Naive thymus-derived CD4-positive, alpha-beta T cell (primary cell): ENCODE data around the gene IFT122. TPM values are rescaled to one million over a fixed set of nuclear protein-coding genes. Genes with fewer than 3 reads are reported as not detected.

ENCODE experiments used
- ATAC-seq: fragments of 150-1000 bp; cut with Tn5 transposase; 2 replicates; pipeline ENCODE4 v1.10.0; 2021; ENCODE audit warnings: mild to moderate bottlenecking, moderate library complexity
- CTCF ChIA-PET: fragments of 350-600 bp; sonication (Branson Sonifier 250); formaldehyde crosslinking; loops from one replicate; lab custom pipeline; 2021; ENCODE audit warnings: antibody characterized with exemption; lab: Charles Lee
- POLR2A ChIA-PET: fragments of 350-600 bp; sonication (Branson Sonifier 250); formaldehyde crosslinking; loops from one replicate; lab custom pipeline; 2021; ENCODE audit warnings: antibody characterized with exemption, inconsistent platforms; lab: Charles Lee
- DNase-seq, 9 donors: peaks; one replicate each; pipeline versions ENCODE4 v3.0.0 to v3.0.0-alpha.2; 2020 to 2022; ENCODE audit warnings: mixed read lengths in 1 of 9
- H3K27ac ChIP-seq: one replicate; pipeline ENCODE4 v1.7.0; 2013; ENCODE audit warnings: mild to moderate bottlenecking, low read depth, low read length, moderate library complexity
- H3K27me3 ChIP-seq, 2 donors: one replicate each; pipeline ENCODE4 v1.7.0; 2013; ENCODE audit warnings: low read length in 2 of 2, mild to moderate bottlenecking in 2 of 2, moderate library complexity in 2 of 2; ENCODE audit not compliant: control insufficient read depth in 2 of 2, insufficient read depth in 2 of 2
- H3K36me3 ChIP-seq, 3 experiments: 1 replicate in 2 of 3; 2 replicates in 1 of 3; pipeline ENCODE4 v1.7.0; 2013; ENCODE audit warnings: low read length in 3 of 3, mild to moderate bottlenecking in 3 of 3, moderate library complexity in 1 of 3; ENCODE audit not compliant: insufficient read depth in 3 of 3, control insufficient read depth in 2 of 3
- H3K4me1 ChIP-seq, 2 donors: one replicate each; pipeline ENCODE4 v1.7.0; 2013; ENCODE audit warnings: low read length in 2 of 2, mild to moderate bottlenecking in 2 of 2, moderate library complexity in 1 of 2; ENCODE audit not compliant: control insufficient read depth in 2 of 2, insufficient read depth in 2 of 2
- H3K4me3 ChIP-seq: 2 replicates; pipeline ENCODE4 v1.7.0; 2013; ENCODE audit warnings: mild to moderate bottlenecking, low read length
- H3K9me3 ChIP-seq, 3 experiments: 1 replicate in 2 of 3; 2 replicates in 1 of 3; pipeline ENCODE4 v1.7.0; 2013; ENCODE audit warnings: low read length in 3 of 3; ENCODE audit not compliant: control insufficient read depth in 2 of 3
- H3K27ac Mint-ChIP-seq, 9 donors: one replicate each; pipeline ENCODE4 v1.8.0; 2020 to 2022; ENCODE audit warnings: mixed read lengths in 9 of 9, mild to moderate bottlenecking in 8 of 9, moderate library complexity in 5 of 9, inconsistent platforms in 2 of 9
- H3K27me3 Mint-ChIP-seq, 5 donors: one replicate each; pipeline ENCODE4 v1.8.0; 2021 to 2022; ENCODE audit warnings: mixed read lengths in 5 of 5, mild to moderate bottlenecking in 1 of 5
- H3K36me3 Mint-ChIP-seq, 5 donors: one replicate each; pipeline ENCODE4 v1.8.0; 2020 to 2022; ENCODE audit warnings: mixed read lengths in 5 of 5, mild to moderate bottlenecking in 3 of 5, inconsistent platforms in 1 of 5
- H3K4me1 Mint-ChIP-seq, 7 donors: one replicate each; pipeline ENCODE4 v1.8.0; 2020 to 2022; ENCODE audit warnings: mixed read lengths in 7 of 7, mild to moderate bottlenecking in 3 of 7, inconsistent platforms in 1 of 7
- H3K4me3 Mint-ChIP-seq, 10 donors: one replicate each; pipeline ENCODE4 v1.8.0; 2020 to 2022; ENCODE audit warnings: mild to moderate bottlenecking in 10 of 10, mixed read lengths in 10 of 10, moderate library complexity in 6 of 10, inconsistent platforms in 2 of 10
- H3K9me3 Mint-ChIP-seq, 11 donors: one replicate each; pipeline ENCODE4 v1.8.0; 2020 to 2022; ENCODE audit warnings: mixed read lengths in 11 of 11, mild to moderate bottlenecking in 4 of 11, inconsistent platforms in 1 of 11, moderate library complexity in 1 of 11
- intact Hi-C, 2 donors: fragments of 100-400 bp; cut with micrococcal nuclease; formaldehyde crosslinking; loops; one replicate each; pipeline ENCODE4 v1.15.1; 2023
- polyA plus RNA-seq, 2 donors: library from polyadenylated mRNA; unstranded; fragments of 300-500 nt; fragmentation: Illumina TruSeq; gene quantifications; one replicate each; pipeline ENCODE4 v1.2.3, GENCODE V29; 2021
- total RNA-seq, 6 experiments: library from RNA in 5 of 6; stranded (reverse) in 5 of 6; gene quantifications; 1 replicate in 5 of 6; 2 replicates in 1 of 6; pipeline ENCODE4 v1.2.3 and lab custom pipeline; 2021 to 2026

Gene IFT122
- total and polyA plus RNA-seq, 7 experiments from 2014 or later: 3.3 to 25.2 (median 17.7) TPM

- POLR2A ChIA-PET: no interaction called here
- H3K4me1 Mint-ChIP-seq: peaks cover 12 to 35% (median 31%) of the 10 kb centered on the region in 7 donors
- H3K4me3 Mint-ChIP-seq: peak overlapping the region in 1 of 10 donors; percentile 41
- no peak overlapping the region for H3K4me3 ChIP-seq
- peaks cover 0 to 7% (median 2%) of the 10 kb centered on the region in 5 donors for H3K36me3 Mint-ChIP-seq
- CTCF ChIA-PET: no interaction called here
- H3K27ac Mint-ChIP-seq: peak overlapping the region in 1 of 9 donors; percentile 38
- no peaks in the 10 kb centered on the region for H3K36me3 ChIP-seq
- H3K4me1 ChIP-seq: peaks cover 0 to 12% of the 10 kb centered on the region in 2 donors
- no peaks in the 10 kb centered on the region for H3K27me3 Mint-ChIP-seq
- intact Hi-C loops: no loop called here
- no peaks in the 10 kb centered on the region for H3K27me3 ChIP-seq
- H3K9me3 Mint-ChIP-seq: no peaks in the 10 kb centered on the region
- ATAC-seq (no peak), DNase-seq (no peak)
- no peak overlapping the region for H3K27ac ChIP-seq
- H3K9me3 ChIP-seq: no peaks in the 10 kb centered on the region
These were observed 6.9 kb downstream of the IFT122 start for GRCh38 chr3:129446926-129447325.

GRCh38 chr3:129448186-129448895, 8.3 kb downstream of the IFT122 start:
- Histone ChIP-seq H3K4me1 (peaks cover 0 to 3% of the 10 kb centered on the region in 2 donors), H3K27me3 (no peaks in the 10 kb centered on the region), H3K9me3 (no peaks in the 10 kb centered on the region), H3K4me3 (no peak overlapping the region), H3K27ac (no peak overlapping the region), H3K36me3 (peaks cover 0 to 3% (median 0%) of the 10 kb centered on the region in 3 experiments)
- H3K9me3 Mint-ChIP-seq: no peaks in the 10 kb centered on the region
- ATAC-seq (no peak), DNase-seq (no peak)
- H3K36me3 Mint-ChIP-seq: peaks cover 4 to 19% (median 16%) of the 10 kb centered on the region in 5 donors
- H3K4me1 Mint-ChIP-seq: peaks cover 0 to 21% (median 17%) of the 10 kb centered on the region in 7 donors
- CTCF ChIA-PET: no interaction called here
- POLR2A ChIA-PET: interaction anchor here (0.7 to 0.8 kb wide), 2 partner anchors 20 to 135 kb away, joined by 3 to 4 read pairs; no protein-coding TSS in a partner anchor
- H3K27ac Mint-ChIP-seq: peak overlapping the region in 1 of 9 donors; percentile 31
- no peaks in the 10 kb centered on the region for H3K27me3 Mint-ChIP-seq
- no peak overlapping the region for H3K4me3 Mint-ChIP-seq
- intact Hi-C loops: no loop called here

- intact Hi-C loops: loop anchor here in 1 of 2 donors (1.0 kb wide), 1 partner anchor 9 kb away; the partner anchor contains the start of gene IFT122
These were observed 9.5 kb downstream of the IFT122 start for GRCh38 chr3:129449279-129450115.

DNA sequence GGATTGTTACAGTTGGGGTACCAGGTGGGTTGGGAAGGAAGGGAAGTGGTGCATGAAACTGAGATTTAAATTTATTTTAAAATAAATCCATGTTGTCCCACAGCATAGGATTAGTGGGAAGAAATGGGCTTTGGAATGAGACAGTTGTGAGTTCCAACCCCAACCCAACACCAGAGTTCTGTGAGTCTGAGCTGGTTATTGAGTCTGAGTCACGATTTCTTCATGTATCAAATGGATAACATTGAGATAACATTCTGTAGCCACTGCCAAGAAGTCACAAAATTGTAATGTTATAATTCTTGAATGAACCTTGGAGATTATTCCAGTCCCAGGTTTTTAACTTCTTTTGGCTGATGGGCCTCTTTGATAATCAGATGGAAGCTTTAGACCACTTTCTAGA, 13.7 kb downstream of the IFT122 start:
- intact Hi-C loops: no loop called here
- Histone ChIP-seq H3K27me3 (no peaks in the 10 kb centered on the region), H3K4me1 (peaks cover 0 to 3% of the 10 kb centered on the region in 2 donors), H3K27ac (no peak overlapping the region), H3K4me3 (no peak overlapping the region), H3K36me3 (peaks cover 0 to 11% (median 4%) of the 10 kb centered on the region in 3 experiments), H3K9me3 (no peaks in the 10 kb centered on the region)
- Mint-ChIP-seq H3K4me3 (no peak overlapping the region), H3K9me3 (no peaks in the 10 kb centered on the region), H3K27ac (no peak overlapping the region), H3K4me1 (peaks cover 0 to 14% (median 10%) of the 10 kb centered on the region in 7 donors), H3K27me3 (no peaks in the 10 kb centered on the region), H3K36me3 (peaks cover 5 to 39% (median 27%) of the 10 kb centered on the region in 5 donors)
- ATAC-seq (no peak), DNase-seq (no peak)
- CTCF ChIA-PET: no interaction called here
- POLR2A ChIA-PET: interaction anchor here (0.7 to 1.0 kb wide), 2 partner anchors 13 to 174 kb away, joined by 3 to 7 read pairs; no protein-coding TSS in a partner anchor

More at GRCh38 chr3:129449279-129450115, 9.5 kb downstream of the IFT122 start:
- Histone ChIP-seq H3K4me1 (peaks cover 0 to 3% of the 10 kb centered on the region in 2 donors), H3K27me3 (no peaks in the 10 kb centered on the region), H3K36me3 (peaks cover 0 to 6% (median 0%) of the 10 kb centered on the region in 3 experiments), H3K4me3 (no peak overlapping the region), H3K9me3 (no peaks in the 10 kb centered on the region), H3K27ac (no peak overlapping the region)
- H3K4me3 Mint-ChIP-seq: peak overlapping the region in 1 of 10 donors; percentile 41
- H3K27me3 Mint-ChIP-seq: no peaks in the 10 kb centered on the region
- H3K27ac Mint-ChIP-seq: peak overlapping the region in 6 of 9 donors; percentile 9 to 94 (median 91)
- DNase-seq (no peak), ATAC-seq (no peak)
- peaks cover 0 to 14% (median 13%) of the 10 kb centered on the region in 7 donors for H3K4me1 Mint-ChIP-seq
- ChIA-PET POLR2A (interaction anchor here (2.1 kb wide), 1 partner anchor 8 kb away, joined by 7 read pairs; no protein-coding TSS in a partner anchor), CTCF (no interaction called here)
- H3K36me3 Mint-ChIP-seq: peaks cover 5 to 23% (median 20%) of the 10 kb centered on the region in 5 donors
- no peaks in the 10 kb centered on the region for H3K9me3 Mint-ChIP-seq

- peaks cover 0 to 4% (median 0%) of the 10 kb centered on the region in 3 experiments for H3K36me3 ChIP-seq
- ATAC-seq (no peak), DNase-seq (no peak)
- H3K27me3 ChIP-seq: no peaks in the 10 kb centered on the region
- no peaks in the 10 kb centered on the region for H3K4me1 ChIP-seq
- peaks cover 0 to 7% (median 2%) of the 10 kb centered on the region in 7 donors for H3K4me1 Mint-ChIP-seq
- H3K27ac ChIP-seq: no peak overlapping the region
- no peaks in the 10 kb centered on the region for H3K9me3 Mint-ChIP-seq
- intact Hi-C loops: no loop called here
- ChIA-PET CTCF (no interaction called here), POLR2A (no interaction called here)
- no peak overlapping the region for H3K4me3 Mint-ChIP-seq
- H3K27ac Mint-ChIP-seq: peak overlapping the region in 3 of 9 donors; percentile 16 to 39 (median 22)
- no peaks in the 10 kb centered on the region for H3K27me3 Mint-ChIP-seq
- H3K9me3 ChIP-seq: no peaks in the 10 kb centered on the region
- no peak overlapping the region for H3K4me3 ChIP-seq
- peaks cover 4 to 38% (median 18%) of the 10 kb centered on the region in 5 donors for H3K36me3 Mint-ChIP-seq
These were observed 20.1 kb downstream of the IFT122 start for GRCh38 chr3:129460155-129460554.

DNA sequence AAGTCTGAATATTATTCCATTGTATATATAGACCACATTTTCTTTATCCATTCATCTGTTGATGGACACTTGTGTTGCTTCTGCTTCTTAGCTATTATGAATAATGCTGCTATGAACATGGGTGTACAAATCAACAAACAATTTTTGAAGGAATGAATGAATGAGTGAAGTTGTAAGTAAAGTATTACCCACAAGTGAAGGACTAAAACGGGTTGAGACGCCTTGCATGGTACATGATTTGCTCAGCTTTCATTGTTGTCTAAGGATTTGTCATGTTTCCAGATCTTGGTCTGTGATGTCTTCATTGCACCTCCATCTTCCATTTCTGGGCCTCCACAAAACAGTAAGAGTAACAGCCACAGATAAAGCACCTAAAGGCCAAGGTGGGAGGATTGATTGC, 20.5 kb downstream of the IFT122 start:
- Mint-ChIP-seq H3K4me1 (peaks cover 0 to 7% (median 2%) of the 10 kb centered on the region in 7 donors), H3K4me3 (no peak overlapping the region), H3K27me3 (no peaks in the 10 kb centered on the region), H3K27ac (peak overlapping the region in 1 of 9 donors; percentile 16), H3K9me3 (no peaks in the 10 kb centered on the region), H3K36me3 (peaks cover 4 to 38% (median 18%) of the 10 kb centered on the region in 5 donors)
- no peaks in the 10 kb centered on the region for H3K27me3 ChIP-seq
- ATAC-seq (no peak), DNase-seq (no peak)
- H3K27ac ChIP-seq: no peak overlapping the region
- H3K9me3 ChIP-seq: no peaks in the 10 kb centered on the region
- ChIA-PET POLR2A (no interaction called here), CTCF (no interaction called here)
- peaks cover 0 to 4% (median 0%) of the 10 kb centered on the region in 3 experiments for H3K36me3 ChIP-seq
- no peaks in the 10 kb centered on the region for H3K4me1 ChIP-seq
- intact Hi-C loops: no loop called here
- no peak overlapping the region for H3K4me3 ChIP-seq
